Endothelial cell of umbilical vein (primary cell): ENCODE results near the gene RAP1GAP2. TPM values are rescaled to one million over a fixed set of nuclear protein-coding genes. Genes with fewer than 3 reads are reported as not detected.

Experiments
- BruUV-seq: library from RNA; stranded (reverse); fragments of 400-500 nt; replicated peaks from 2 replicates; lab custom pipeline; 2021; lab: Mats Ljungman, UMichigan
- CTCF ChIA-PET: fragments of 300-600, 350-600 bp; sonication (Branson Sonifier 250); formaldehyde crosslinking; loops from one replicate; lab custom pipeline; 2021; ENCODE audit warnings: antibody characterized with exemption, inconsistent platforms; lab: Charles Lee
- POLR2A ChIA-PET: fragments of 300-600, 350-600 bp; sonication (Branson Sonifier 250); formaldehyde crosslinking; loops from one replicate; lab custom pipeline; 2021; ENCODE audit warnings: antibody characterized with exemption, inconsistent platforms; lab: Charles Lee
- DNase-seq: peaks from one replicate; pipeline ENCODE4 v3.0.0-alpha.2; 2011; ENCODE audit warnings: low read depth, low spot score
- FAIRE-seq: peaks from 2 replicates; lab custom pipeline; 2011; peaks lifted over from hg19 to GRCh38; lab: Jason Lieb, UNC
- H2AFZ ChIP-seq: 2 replicates; pipeline ENCODE4 v1.6.0; 2012; ENCODE audit warnings: low read depth, low read length, control low read depth, inconsistent platforms
- H3K27ac ChIP-seq: 2 replicates; pipeline ENCODE4 v1.5.1; 2011; ENCODE audit warnings: low read depth, mild to moderate bottlenecking, control low read depth, low read length, moderate library complexity; ENCODE audit not compliant: insufficient read depth
- H3K27me3 ChIP-seq, 2 experiments: 2 replicates each; pipeline versions ENCODE4 v1.6.0 to v1.6.1; 2011; ENCODE audit warnings: low read length in 2 of 2, mixed read lengths in 1 of 2; ENCODE audit not compliant: control insufficient read depth in 2 of 2, insufficient read depth in 2 of 2
- H3K36me3 ChIP-seq, 2 experiments: 2 replicates in 1 of 2; 3 replicates in 1 of 2; pipeline ENCODE4 v1.5.1; 2011; ENCODE audit warnings: low read length in 2 of 2, mild to moderate bottlenecking in 1 of 2, moderate library complexity in 1 of 2; ENCODE audit not compliant: control insufficient read depth in 2 of 2, insufficient read depth in 2 of 2; ENCODE audit errors: extremely low read depth in 1 of 2
- H3K4me1 ChIP-seq: 3 replicates; pipeline ENCODE4 v1.5.1; 2011; ENCODE audit warnings: mild to moderate bottlenecking, low read length; ENCODE audit not compliant: control insufficient read depth, insufficient read depth; ENCODE audit errors: extremely low read depth
- H3K4me2 ChIP-seq: 2 replicates; pipeline ENCODE4 v1.6.1; 2011; ENCODE audit warnings: low read length, control low read depth, mixed read lengths; ENCODE audit not compliant: insufficient read depth
- H3K4me3 ChIP-seq, 3 experiments: fragments of 200-600 bp in 1 of 3; sonication (generic), shearing (Covaris generic) in 1 of 3; replicated peaks in 1 of 3; 2 replicates each; pipeline ENCODE4 v1.5.1; 2011 to 2016; ENCODE audit warnings: control low read depth in 3 of 3, low read length in 3 of 3, mild to moderate bottlenecking in 2 of 3, inconsistent platforms in 1 of 3, low read depth in 1 of 3, moderate library complexity in 1 of 3; ENCODE audit not compliant: insufficient read depth in 1 of 3
- H3K79me2 ChIP-seq: 2 replicates; pipeline ENCODE4 v1.6.0; 2012; ENCODE audit warnings: low read length, inconsistent platforms; ENCODE audit not compliant: control insufficient read depth, insufficient read depth
- H3K9ac ChIP-seq: replicated peaks from 2 replicates; pipeline ENCODE3; 2011; ENCODE audit warnings: low read length, control low read depth; ENCODE audit not compliant: insufficient read depth; ENCODE audit errors: extremely low read depth
- H3K9me1 ChIP-seq: replicated peaks from 3 replicates; pipeline ENCODE4 v1.6.0; 2011; ENCODE audit warnings: mild to moderate bottlenecking, low read length; ENCODE audit not compliant: control insufficient read depth, insufficient read depth; ENCODE audit errors: extremely low read depth
- H3K9me3 ChIP-seq: replicated peaks from 2 replicates; pipeline ENCODE4 v1.5.1; 2012; ENCODE audit warnings: low read length, inconsistent platforms; ENCODE audit not compliant: control insufficient read depth, insufficient read depth
- H4K20me1 ChIP-seq: replicated peaks from 2 replicates; pipeline ENCODE3; 2011; ENCODE audit warnings: mild to moderate bottlenecking, low read length; ENCODE audit not compliant: control insufficient read depth, insufficient read depth; ENCODE audit errors: extremely low read depth
- EZH2 ChIP-seq: IDR thresholded peaks from 2 replicates; pipeline ENCODE4 v1.6.1; 2012; ENCODE audit warnings: borderline replicate concordance, low read depth, mild to moderate bottlenecking, moderate library complexity, low read length, inconsistent platforms; ENCODE audit not compliant: severe bottlenecking
- FOS ChIP-seq: IDR thresholded peaks from 2 replicates; pipeline ENCODE4 v1.6.1; 2011; ENCODE audit warnings: mild to moderate bottlenecking, low read length, moderate library complexity, borderline replicate concordance; ENCODE audit not compliant: insufficient read depth
- GATA2 ChIP-seq: IDR thresholded peaks from 2 replicates; pipeline ENCODE4 v1.7.0; 2011; ENCODE audit warnings: low read depth, mild to moderate bottlenecking, moderate library complexity, mixed read lengths, low read length; ENCODE audit not compliant: insufficient read length, insufficient read depth
- JUN ChIP-seq: IDR thresholded peaks from 2 replicates; pipeline ENCODE4 v1.6.1; 2011; ENCODE audit warnings: borderline replicate concordance, low read depth; ENCODE audit not compliant: insufficient read length, insufficient read depth
- MAX ChIP-seq: IDR thresholded peaks from 2 replicates; pipeline ENCODE4 v1.6.1; 2011; ENCODE audit not compliant: insufficient read depth, insufficient read length
- MYC ChIP-seq: IDR thresholded peaks from one replicate; pipeline ENCODE4 v1.6.1; 2011; ENCODE audit warnings: mild to moderate bottlenecking, low read depth, low read length
- POLR2A ChIP-seq: IDR thresholded peaks from 2 replicates; pipeline ENCODE4 v1.6.1; 2012; ENCODE audit warnings: low read depth, mild to moderate bottlenecking, control low read depth, low read length
- POLR2AphosphoS5 ChIP-seq: IDR thresholded peaks from 2 replicates; pipeline ENCODE4 v1.6.1; 2012; ENCODE audit warnings: low read depth, mild to moderate bottlenecking, control low read depth, low read length, moderate library complexity; ENCODE audit not compliant: insufficient read depth
- dilution Hi-C: fragments of 300-500 bp; cut with MboI; formaldehyde crosslinking; loops from one replicate; pipeline ENCODE4 v1.15.0; 2019; ENCODE audit warnings: low sequenced_read_pairs; ENCODE audit not compliant: extremely low pct_ligation_motif_present
- intact Hi-C: fragments of 100-400 bp; cut with micrococcal nuclease; formaldehyde crosslinking; loops from one replicate; pipeline ENCODE4 v1.10.0; 2022
- polyA plus RNA-seq, 4 experiments: library from polyadenylated mRNA; depleted of rRNA in 3 of 4; stranded (reverse) in 3 of 4; unstranded in 1 of 4; fragments of >200 nt; gene quantifications; 2 replicates each; pipeline versions ENCODE4 v1.2.1 to v1.2.3, GENCODE V29; 2011 to 2012; ENCODE audit warnings: missing spikeins in 1 of 4
- total RNA-seq: library from RNA; stranded (reverse); gene quantifications from 2 replicates; pipeline ENCODE4 v1.2.3, GENCODE V29; 2021
- TF ChIP-seq, protein P1 (sequence below), 2 donors: IDR thresholded peaks; 1 replicate in 1 of 2; 2 replicates in 1 of 2; pipeline ENCODE4 v1.5.1; 2011; ENCODE audit warnings: low read length in 2 of 2, mild to moderate bottlenecking in 2 of 2, moderate library complexity in 2 of 2, control low read depth in 1 of 2, inconsistent platforms in 1 of 2, low read depth in 1 of 2; ENCODE audit not compliant: insufficient read depth in 1 of 2; ENCODE audit errors: extremely low read depth in 1 of 2

Gene RAP1GAP2
- total and polyA plus RNA-seq, 2 donors (not counting 3 experiments of a cell fraction or from before 2014, with no cell fraction given) = 1.4 to 3.6 TPM

- no peak for FAIRE-seq
- Histone ChIP-seq H3K27me3 (peaks cover 2 to 7% of the 10 kb centered on the region in 2 experiments), H3K9me1 (no peaks in the 10 kb centered on the region), H2AFZ (no peak overlapping the region), H3K4me1 (peaks cover 12% of the 10 kb centered on the region), H3K9me3 (no peaks in the 10 kb centered on the region), H3K27ac (no peak overlapping the region), H4K20me1 (no peaks in the 10 kb centered on the region), H3K4me2 (no peak overlapping the region), H3K36me3 (no peaks in the 10 kb centered on the region), H3K9ac (no peak overlapping the region), H3K4me3 (no peak overlapping the region), H3K79me2 (no peaks in the 10 kb centered on the region)
- CTCF ChIA-PET = interaction anchor here (1.6 kb wide), 2 partner anchors 21 to 105 kb away, joined by 4 read pairs; no protein-coding TSS in a partner anchor
- POLR2A ChIA-PET = no interaction called here
- no TSS peak for BruUV-seq
- no peak for DNase-seq
- intact Hi-C loops = no loop called here
- TF ChIP-seq POLR2AphosphoS5 = no peak
- no peak for TF ChIP-seq JUN
- no peak for TF ChIP-seq MAX
- TF ChIP-seq GATA2 = no peak
- TF ChIP-seq FOS = no peak
- no peak for TF ChIP-seq EZH2
- TF ChIP-seq, protein P1, sequence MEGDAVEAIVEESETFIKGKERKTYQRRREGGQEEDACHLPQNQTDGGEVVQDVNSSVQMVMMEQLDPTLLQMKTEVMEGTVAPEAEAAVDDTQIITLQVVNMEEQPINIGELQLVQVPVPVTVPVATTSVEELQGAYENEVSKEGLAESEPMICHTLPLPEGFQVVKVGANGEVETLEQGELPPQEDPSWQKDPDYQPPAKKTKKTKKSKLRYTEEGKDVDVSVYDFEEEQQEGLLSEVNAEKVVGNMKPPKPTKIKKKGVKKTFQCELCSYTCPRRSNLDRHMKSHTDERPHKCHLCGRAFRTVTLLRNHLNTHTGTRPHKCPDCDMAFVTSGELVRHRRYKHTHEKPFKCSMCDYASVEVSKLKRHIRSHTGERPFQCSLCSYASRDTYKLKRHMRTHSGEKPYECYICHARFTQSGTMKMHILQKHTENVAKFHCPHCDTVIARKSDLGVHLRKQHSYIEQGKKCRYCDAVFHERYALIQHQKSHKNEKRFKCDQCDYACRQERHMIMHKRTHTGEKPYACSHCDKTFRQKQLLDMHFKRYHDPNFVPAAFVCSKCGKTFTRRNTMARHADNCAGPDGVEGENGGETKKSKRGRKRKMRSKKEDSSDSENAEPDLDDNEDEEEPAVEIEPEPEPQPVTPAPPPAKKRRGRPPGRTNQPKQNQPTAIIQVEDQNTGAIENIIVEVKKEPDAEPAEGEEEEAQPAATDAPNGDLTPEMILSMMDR (IDR thresholded peaks at IDR 0.05; ENCODE audit: extremely low read depth in 1 of 2, insufficient read depth in 1 of 2, low read depth in 1 of 2, low read length in 2 of 2) = no peak
- no peak for TF ChIP-seq POLR2A
- no peak for TF ChIP-seq MYC
- dilution Hi-C loops = no loop called here
Measured at GRCh38 chr17:3034578-3034920, 238.3 kb downstream of the RAP1GAP2 start.
